Measurements from ENCODE around the gene NKD1.

The NKD1 gene

DNA sequence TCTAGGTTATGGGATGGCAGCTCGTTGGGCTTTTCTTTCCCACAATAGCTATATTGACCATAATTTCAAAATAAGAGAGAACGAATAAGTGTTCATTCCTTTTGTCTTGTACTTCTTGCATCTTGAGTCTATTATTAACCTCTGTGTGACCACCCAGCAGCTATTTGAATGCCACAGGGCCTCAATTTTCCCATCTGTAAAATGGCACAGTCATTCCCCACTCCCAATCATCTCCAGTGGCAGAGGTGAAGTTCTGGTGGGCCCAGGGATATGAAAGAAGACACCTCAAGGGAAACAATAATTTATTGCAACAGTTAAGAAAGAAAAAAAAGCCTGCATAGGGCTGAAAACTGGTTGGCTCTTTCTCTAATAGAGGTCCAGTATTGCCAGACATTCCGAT lies 28.6 kb upstream of the NKD1 start:
- H3K36me3 ChIP-seq (ENCODE audit: insufficient read depth, low read length): no peaks in the 10 kb centered on the region
- no peak overlapping the region for H2AFZ ChIP-seq (ENCODE audit: low read length)
- H3K4me1 ChIP-seq (ENCODE audit: insufficient read depth, low read length, poor library complexity, severe bottlenecking): no peaks in the 10 kb centered on the region
- H3K4me3 ChIP-seq (ENCODE audit: low read length, poor library complexity, severe bottlenecking): no peak overlapping the region
- no peak overlapping the region for H3K9ac ChIP-seq (ENCODE audit: low read depth, low read length, poor library complexity, severe bottlenecking)
- H4K20me1 ChIP-seq (ENCODE audit: insufficient read depth, low read length, poor library complexity, severe bottlenecking): no peaks in the 10 kb centered on the region
- TF ChIP-seq, protein P1, sequence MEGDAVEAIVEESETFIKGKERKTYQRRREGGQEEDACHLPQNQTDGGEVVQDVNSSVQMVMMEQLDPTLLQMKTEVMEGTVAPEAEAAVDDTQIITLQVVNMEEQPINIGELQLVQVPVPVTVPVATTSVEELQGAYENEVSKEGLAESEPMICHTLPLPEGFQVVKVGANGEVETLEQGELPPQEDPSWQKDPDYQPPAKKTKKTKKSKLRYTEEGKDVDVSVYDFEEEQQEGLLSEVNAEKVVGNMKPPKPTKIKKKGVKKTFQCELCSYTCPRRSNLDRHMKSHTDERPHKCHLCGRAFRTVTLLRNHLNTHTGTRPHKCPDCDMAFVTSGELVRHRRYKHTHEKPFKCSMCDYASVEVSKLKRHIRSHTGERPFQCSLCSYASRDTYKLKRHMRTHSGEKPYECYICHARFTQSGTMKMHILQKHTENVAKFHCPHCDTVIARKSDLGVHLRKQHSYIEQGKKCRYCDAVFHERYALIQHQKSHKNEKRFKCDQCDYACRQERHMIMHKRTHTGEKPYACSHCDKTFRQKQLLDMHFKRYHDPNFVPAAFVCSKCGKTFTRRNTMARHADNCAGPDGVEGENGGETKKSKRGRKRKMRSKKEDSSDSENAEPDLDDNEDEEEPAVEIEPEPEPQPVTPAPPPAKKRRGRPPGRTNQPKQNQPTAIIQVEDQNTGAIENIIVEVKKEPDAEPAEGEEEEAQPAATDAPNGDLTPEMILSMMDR (conservative IDR thresholded peaks at IDR 0.05; ENCODE audit: low read length): no peak
- no peak for TF ChIP-seq EZH2phosphoT487 (IDR thresholded peaks at IDR 0.05; ENCODE audit: borderline replicate concordance)
- no peaks in the 10 kb centered on the region for H3K79me2 ChIP-seq (ENCODE audit: insufficient read depth, low read length)
- no peaks in the 10 kb centered on the region for H3K9me2 ChIP-seq (replicated peaks; ENCODE audit: low read depth, low read length)
- H3K27me3 ChIP-seq (ENCODE audit: insufficient read depth, low read length, poor library complexity, severe bottlenecking): no peaks in the 10 kb centered on the region
- no peak overlapping the region for H3K4me2 ChIP-seq (ENCODE audit: low read depth, low read length, poor library complexity, severe bottlenecking)
- H3F3A ChIP-seq (ENCODE audit: low read depth): no peaks in the 10 kb centered on the region
- H3K9me3 ChIP-seq (ENCODE audit: insufficient read depth, low read depth, low read length): peaks cover 10% of the 10 kb centered on the region; the same call in 1 of the 2 replicates

DNA sequence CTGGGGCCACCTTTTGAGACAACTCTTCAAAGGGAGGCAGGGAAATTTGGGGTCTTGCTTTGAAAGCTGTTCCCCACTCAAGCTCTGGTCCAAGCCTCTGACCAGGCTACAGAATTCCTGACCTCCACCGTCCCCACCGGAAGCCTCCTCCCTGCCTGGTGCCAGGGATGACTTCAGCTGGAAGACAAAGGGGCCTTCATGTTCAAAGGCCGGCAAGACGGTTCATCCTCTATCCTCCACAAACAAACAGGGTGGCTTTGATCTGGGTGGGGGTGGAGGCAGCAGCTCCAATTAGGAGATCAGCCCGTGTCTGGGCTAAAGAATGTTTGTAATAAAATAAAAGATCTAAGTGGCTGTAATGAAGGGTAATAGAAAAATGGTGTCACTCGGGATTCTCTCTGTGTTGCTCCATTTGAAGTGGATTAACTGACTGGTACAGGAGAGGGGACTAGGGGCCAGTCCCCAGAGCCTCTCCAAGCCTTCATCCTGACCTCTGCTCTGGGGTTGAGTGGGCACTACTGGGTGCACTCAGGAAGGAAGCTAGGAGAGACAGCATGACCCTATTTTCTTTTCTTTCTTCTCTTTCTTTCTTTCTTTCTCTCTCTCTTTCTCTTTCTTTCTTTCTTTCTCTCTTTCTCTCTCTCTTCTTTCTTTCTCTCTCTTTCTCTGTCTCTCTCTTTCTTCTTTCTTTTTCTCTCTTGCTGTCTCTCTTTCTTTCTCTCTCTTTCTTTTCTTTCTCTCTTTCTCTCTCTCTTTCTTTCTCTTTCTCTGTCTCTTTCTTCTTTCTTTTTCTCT lies 27.5 kb upstream of the NKD1 start:
- no peak overlapping the region for H2AFZ ChIP-seq (ENCODE audit: low read length)
- no peak overlapping the region for H3K9ac ChIP-seq (ENCODE audit: low read depth, low read length, poor library complexity, severe bottlenecking)
- no peak for TF ChIP-seq EZH2phosphoT487 (IDR thresholded peaks at IDR 0.05; ENCODE audit: borderline replicate concordance)
- TF ChIP-seq, protein P1 (conservative IDR thresholded peaks at IDR 0.05; ENCODE audit: low read length): no peak
- no peaks in the 10 kb centered on the region for H3K27me3 ChIP-seq (ENCODE audit: insufficient read depth, low read length, poor library complexity, severe bottlenecking)
- no peaks in the 10 kb centered on the region for H4K20me1 ChIP-seq (ENCODE audit: insufficient read depth, low read length, poor library complexity, severe bottlenecking)
- H3K9me3 ChIP-seq (ENCODE audit: insufficient read depth, low read depth, low read length): peaks cover 10% of the 10 kb centered on the region; the same call in 1 of the 2 replicates
- no peak overlapping the region for H3K4me2 ChIP-seq (ENCODE audit: low read depth, low read length, poor library complexity, severe bottlenecking)
- no peaks in the 10 kb centered on the region for H3K79me2 ChIP-seq (ENCODE audit: insufficient read depth, low read length)
- H3F3A ChIP-seq (ENCODE audit: low read depth): no peaks in the 10 kb centered on the region
- H3K4me1 ChIP-seq (ENCODE audit: insufficient read depth, low read length, poor library complexity, severe bottlenecking): no peaks in the 10 kb centered on the region
- H3K36me3 ChIP-seq (ENCODE audit: insufficient read depth, low read length): no peaks in the 10 kb centered on the region
- H3K9me2 ChIP-seq (replicated peaks; ENCODE audit: low read depth, low read length): no peaks in the 10 kb centered on the region
- H3K4me3 ChIP-seq (ENCODE audit: low read length, poor library complexity, severe bottlenecking): no peak overlapping the region

DNA sequence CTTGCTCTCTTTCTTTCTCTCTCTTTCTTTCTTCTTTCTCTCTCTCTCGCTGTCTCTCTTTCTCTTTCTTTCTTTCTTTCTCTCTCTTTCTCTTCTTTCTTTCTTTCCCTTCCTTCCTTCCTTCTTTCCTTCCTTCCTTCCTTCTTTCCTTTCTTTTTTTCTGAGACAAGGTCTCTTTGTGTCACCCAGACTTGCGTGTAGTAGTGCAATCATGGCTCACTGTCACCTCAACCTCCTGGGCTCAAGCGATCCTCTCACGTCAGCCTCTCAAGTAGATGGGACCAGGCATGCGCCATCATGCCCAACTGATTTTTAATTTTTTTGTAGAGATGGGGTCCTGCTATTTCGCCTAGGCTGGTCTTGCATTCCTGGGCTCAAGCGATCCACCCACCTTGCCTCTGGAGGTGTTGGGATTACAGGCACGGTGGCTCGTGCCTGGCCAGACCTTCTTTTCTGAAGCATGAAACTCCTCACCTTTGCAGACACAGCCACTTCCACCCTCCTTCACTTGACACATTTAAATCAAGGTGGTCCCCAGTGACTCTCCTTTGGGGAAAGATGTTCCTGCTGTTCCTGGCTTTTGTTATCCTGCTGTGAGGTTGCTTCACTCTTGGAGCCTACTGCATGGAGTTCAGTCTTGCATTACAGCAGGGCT lies 26.8 kb upstream of the NKD1 start:
- Histone ChIP-seq H3K4me3 (ENCODE audit: low read length, poor library complexity, severe bottlenecking) (no peak overlapping the region), H3K9me2 (replicated peaks; ENCODE audit: low read depth, low read length) (no peaks in the 10 kb centered on the region), H2AFZ (ENCODE audit: low read length) (no peak overlapping the region), H3K36me3 (ENCODE audit: insufficient read depth, low read length) (no peaks in the 10 kb centered on the region), H3K27me3 (ENCODE audit: insufficient read depth, low read length, poor library complexity, severe bottlenecking) (no peaks in the 10 kb centered on the region), H4K20me1 (ENCODE audit: insufficient read depth, low read length, poor library complexity, severe bottlenecking) (no peaks in the 10 kb centered on the region), H3K79me2 (ENCODE audit: insufficient read depth, low read length) (no peaks in the 10 kb centered on the region), H3K4me1 (ENCODE audit: insufficient read depth, low read length, poor library complexity, severe bottlenecking) (no peaks in the 10 kb centered on the region), H3K4me2 (ENCODE audit: low read depth, low read length, poor library complexity, severe bottlenecking) (no peak overlapping the region), H3F3A (ENCODE audit: low read depth) (no peaks in the 10 kb centered on the region), H3K9ac (ENCODE audit: low read depth, low read length, poor library complexity, severe bottlenecking) (no peak overlapping the region), H3K9me3 (ENCODE audit: insufficient read depth, low read depth, low read length) (peaks cover 10% of the 10 kb centered on the region; the same call in 1 of the 2 replicates)
- TF ChIP-seq, protein P1 (conservative IDR thresholded peaks at IDR 0.05; ENCODE audit: low read length): no peak
- no peak for TF ChIP-seq EZH2phosphoT487 (IDR thresholded peaks at IDR 0.05; ENCODE audit: borderline replicate concordance)

All from Loucy (cell line).